GM19193 (cell line): ENCODE results near the gene KRTAP20-2.

Source experiments
- POLR2A ChIP-seq: IDR thresholded peaks from 4 replicates; pipeline ENCODE4 v1.6.1; 2011; ENCODE audit not compliant: insufficient read depth, insufficient read length; ENCODE audit errors: extremely low read depth

The KRTAP20-2 gene

GRCh38 chr21:30634906-30635305 is at the start of gene KRTAP20-2:
TSS of gene KRTAP20-2 (plus strand) at chr21:30635206. CDS start at chr21:30635264, 58 bp downstream.
- TF ChIP-seq POLR2A = no peak

- no peak for TF ChIP-seq POLR2A
These were observed 44.7 kb upstream of the KRTAP20-2 start, which contains the start of gene KRTAP22-2 for GRCh38 chr21:30590297-30590696. TSS of gene KRTAP22-2 (minus strand) at chr21:30590397.

GRCh38 chr21:30592140-30592539 is 42.9 kb upstream of the KRTAP20-2 start, which contains the start of gene KRTAP6-3:
TSS of gene KRTAP6-3 (plus strand) at chr21:30592440. CDS start at chr21:30592446, 6 bp downstream.
- TF ChIP-seq POLR2A = no peak

GRCh38 chr21:30598802-30599201 is 36.2 kb upstream of the KRTAP20-2 start, which contains the start of gene KRTAP6-2:
TSS of gene KRTAP6-2 (minus strand) at chr21:30598902. CDS start at chr21:30598874, 28 bp downstream.
- no peak for TF ChIP-seq POLR2A

- TF ChIP-seq POLR2A = no peak
These were observed 34.2 kb upstream of the KRTAP20-2 start, which contains the start of gene KRTAP22-1 for GRCh38 chr21:30600787-30601186. TSS of gene KRTAP22-1 (plus strand) at chr21:30601087.

GRCh38 chr21:30605968-30606367 is 29.0 kb upstream of the KRTAP20-2 start:
- no peak for TF ChIP-seq POLR2A

GRCh38 chr21:30612132-30612531 is 22.9 kb upstream of the KRTAP20-2 start:
- TF ChIP-seq POLR2A = no peak

- TF ChIP-seq POLR2A = no peak
These were observed 21.2 kb upstream of the KRTAP20-2 start, which contains the start of gene KRTAP6-1 for GRCh38 chr21:30613836-30614235. TSS of gene KRTAP6-1 (minus strand) at chr21:30613930. CDS start at chr21:30613904, 26 bp downstream.

- no peak for TF ChIP-seq POLR2A
These were observed 19.8 kb upstream of the KRTAP20-2 start for GRCh38 chr21:30615199-30615598.

- no peak for TF ChIP-seq POLR2A
These were observed 18.9 kb upstream of the KRTAP20-2 start, which contains the start of gene KRTAP20-1 for GRCh38 chr21:30616125-30616524. TSS of gene KRTAP20-1 (plus strand) at chr21:30616425. CDS start at chr21:30616455, 30 bp downstream.

GRCh38 chr21:30620080-30620479 is 14.9 kb upstream of the KRTAP20-2 start:
- TF ChIP-seq POLR2A = no peak

- TF ChIP-seq POLR2A = no peak
These were observed 14.5 kb upstream of the KRTAP20-2 start, which contains the start of gene KRTAP20-4 for GRCh38 chr21:30620522-30620921. TSS of gene KRTAP20-4 (plus strand) at chr21:30620627.

- no peak for TF ChIP-seq POLR2A
These were observed 11.6 kb upstream of the KRTAP20-2 start for GRCh38 chr21:30623362-30623761.

- no peak for TF ChIP-seq POLR2A
These were observed 9.4 kb upstream of the KRTAP20-2 start for GRCh38 chr21:30625449-30626165.

GRCh38 chr21:30628109-30628508 is 6.9 kb upstream of the KRTAP20-2 start:
- TF ChIP-seq POLR2A = no peak

GRCh38 chr21:30629200-30629599 is 5.8 kb upstream of the KRTAP20-2 start:
- TF ChIP-seq POLR2A = no peak

GRCh38 chr21:30638686-30639085 is 3.7 kb downstream of the KRTAP20-2 start:
- TF ChIP-seq POLR2A = no peak

GRCh38 chr21:30642564-30642963 is 7.6 kb downstream of the KRTAP20-2 start, which contains the start of gene KRTAP20-3:
TSS of gene KRTAP20-3 (plus strand) at chr21:30642864.
- TF ChIP-seq POLR2A = no peak
